ENCODE measurements around the gene TANGO2. TPM values are rescaled to one million over a fixed set of nuclear protein-coding genes. Genes with fewer than 3 reads are reported as not detected.

Gene TANGO2, protein sequence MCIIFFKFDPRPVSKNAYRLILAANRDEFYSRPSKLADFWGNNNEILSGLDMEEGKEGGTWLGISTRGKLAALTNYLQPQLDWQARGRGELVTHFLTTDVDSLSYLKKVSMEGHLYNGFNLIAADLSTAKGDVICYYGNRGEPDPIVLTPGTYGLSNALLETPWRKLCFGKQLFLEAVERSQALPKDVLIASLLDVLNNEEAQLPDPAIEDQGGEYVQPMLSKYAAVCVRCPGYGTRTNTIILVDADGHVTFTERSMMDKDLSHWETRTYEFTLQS
- 14.8 TPM for polyA plus RNA-seq (2012; ENCODE audit: insufficient read depth, insufficient read length)

DNA sequence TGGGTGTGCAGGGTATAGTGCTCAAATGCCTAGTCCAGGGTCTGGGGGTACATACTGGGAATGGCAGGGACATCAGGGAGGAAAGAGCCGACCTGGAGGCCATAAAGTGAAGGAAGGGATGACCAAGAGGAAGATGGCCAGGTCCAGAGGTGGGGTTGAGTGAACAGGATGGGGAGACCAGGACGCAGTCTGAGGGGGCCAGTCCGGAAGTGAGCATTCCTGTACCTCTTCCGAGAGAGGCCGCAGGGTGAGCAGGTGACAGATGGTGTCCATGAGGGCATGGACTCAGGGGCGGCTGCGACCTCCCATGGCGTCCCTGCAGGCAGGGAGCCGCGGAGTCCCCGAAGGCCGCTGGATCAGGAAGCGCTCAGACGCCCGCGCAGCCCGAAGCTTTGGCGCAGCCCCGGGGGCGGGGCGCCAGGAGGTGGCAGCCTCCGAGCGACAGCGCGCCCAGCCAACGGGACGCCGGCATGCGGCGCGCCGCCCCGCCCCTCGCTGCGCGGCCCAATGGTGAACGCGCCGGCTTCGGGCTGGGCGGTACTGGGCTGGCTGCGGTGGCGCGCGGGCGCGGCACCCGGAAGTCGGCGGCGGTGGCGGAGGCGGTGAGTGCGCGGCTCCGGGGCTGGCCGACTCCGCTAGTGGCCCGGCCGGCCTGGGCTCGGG lies at the start of gene TANGO2:
Gene TANGO2 (plus strand): TSS at position 578 of the 663 bp plus-strand sequence. CDS start 15,689 bp downstream, outside the sequence.
- DNase-seq (ENCODE audit: low read depth, low spot score) = peak; percentile 83

DNA sequence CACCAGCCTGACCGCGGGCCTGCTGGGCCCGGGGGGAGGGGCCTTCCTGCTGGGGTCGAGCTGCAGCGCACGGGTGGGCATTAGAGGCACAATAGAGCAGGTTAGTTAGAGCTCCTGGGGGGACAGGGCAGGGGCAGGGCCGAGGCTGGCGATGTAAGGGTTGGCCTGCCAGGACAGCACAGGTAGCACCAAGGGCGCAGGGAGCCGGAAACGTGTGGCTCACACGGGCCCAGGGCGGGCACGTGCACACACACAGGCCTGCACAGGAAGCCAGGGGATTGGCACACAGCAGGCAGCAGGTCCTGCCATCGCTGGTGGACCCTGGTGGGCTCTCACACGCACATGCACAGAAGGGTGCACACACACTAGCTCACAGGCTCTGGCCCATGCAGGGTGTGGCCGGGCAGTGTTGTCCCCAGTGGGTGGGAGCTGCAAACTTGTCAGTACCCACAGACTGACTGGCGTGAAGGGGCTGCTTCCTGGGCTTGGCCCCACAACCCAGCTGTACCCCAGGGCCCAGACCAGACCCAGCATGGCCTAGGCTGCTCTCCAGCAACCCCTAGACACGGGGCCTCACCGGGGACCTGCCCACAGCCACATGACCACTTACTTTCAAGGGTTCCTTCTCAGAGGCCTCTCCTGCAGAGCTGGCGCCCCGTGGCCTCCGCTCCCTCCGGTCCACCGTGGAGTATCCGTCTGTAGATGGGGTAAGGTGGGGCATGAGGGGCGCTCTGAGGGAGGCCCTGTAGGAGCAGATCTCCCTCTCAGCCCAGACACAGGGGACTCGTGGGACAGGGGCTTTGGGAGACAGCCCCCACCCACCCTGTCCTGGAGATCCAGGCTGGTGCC lies 49.4 kb upstream of the TANGO2 start:
- no peak for DNase-seq (ENCODE audit: low read depth, low spot score)
- H3K4me3 ChIP-seq (ENCODE audit: low read length) = no peak overlapping the region

More for the DNA sequence above, at the start of gene TANGO2:
- H3K4me3 ChIP-seq (ENCODE audit: low read length) = peak within 1 kb of the TSS; percentile 91

DNA sequence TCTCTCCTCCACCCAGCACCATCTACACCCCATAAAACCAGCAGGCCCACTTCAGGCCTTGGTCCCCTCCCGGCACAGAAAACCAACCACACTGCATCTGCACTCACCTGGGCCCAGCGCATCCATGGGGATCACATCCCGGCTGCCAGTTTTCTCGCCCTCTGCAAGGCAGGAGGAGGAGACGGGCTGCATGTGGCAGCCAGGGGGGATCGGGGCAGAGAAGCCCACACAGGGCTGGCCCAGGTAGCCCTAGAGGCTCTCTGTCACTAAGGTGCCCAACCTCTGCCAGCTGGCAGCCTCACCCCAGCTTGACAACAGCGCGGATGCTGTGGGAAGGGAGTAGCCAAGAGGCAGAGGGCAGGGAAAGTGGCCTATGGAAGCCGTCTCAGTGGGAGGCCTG lies 48.7 kb upstream of the TANGO2 start:
- no peak for DNase-seq (ENCODE audit: low read depth, low spot score)
- no peak overlapping the region for H3K4me3 ChIP-seq (ENCODE audit: low read length)

DNA sequence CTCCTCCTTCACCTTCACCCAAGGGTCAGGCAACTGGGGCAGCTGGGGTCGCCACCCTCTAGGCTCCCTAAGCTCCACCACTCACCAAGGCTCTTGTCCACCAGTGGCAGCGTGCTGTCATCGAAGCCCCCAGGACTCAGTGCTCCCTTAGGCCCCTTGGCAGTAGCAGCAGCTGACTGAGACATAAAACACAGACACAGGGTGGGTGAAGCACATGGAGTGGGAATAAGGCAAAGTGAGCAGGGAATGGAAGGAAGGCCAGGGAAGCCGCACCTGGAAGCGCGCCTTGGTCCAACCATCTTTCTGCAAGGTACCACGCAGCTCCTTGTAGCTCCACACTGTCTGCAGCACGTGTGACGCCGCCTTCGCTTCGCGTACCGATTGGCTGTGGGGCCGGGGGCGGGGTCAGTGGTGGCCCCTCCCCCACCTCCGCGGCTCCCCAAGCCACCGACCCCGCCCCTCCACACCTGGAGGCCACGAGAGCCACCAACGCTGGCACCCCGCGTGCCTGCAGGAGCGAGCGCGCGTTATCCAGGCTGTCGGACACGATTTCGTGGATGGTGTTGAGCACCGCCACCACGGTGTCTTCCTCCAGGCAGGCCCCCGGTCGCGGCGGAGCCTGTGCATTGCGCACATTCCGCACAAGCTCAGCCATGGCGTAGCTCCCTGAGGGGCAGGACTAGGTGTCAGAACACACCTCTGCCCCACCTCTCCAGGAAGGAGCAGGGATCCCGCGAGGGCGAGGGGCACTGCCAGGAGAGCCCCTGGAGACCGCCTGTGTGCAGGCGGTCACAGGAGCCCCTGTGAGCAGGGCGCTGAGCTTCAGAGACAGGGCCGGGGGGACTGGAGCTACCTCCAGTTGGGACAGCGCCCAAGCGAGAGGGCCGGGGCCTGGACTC lies 48.0 kb upstream of the TANGO2 start:
- DNase-seq (ENCODE audit: low read depth, low spot score) = no peak
- no peak overlapping the region for H3K4me3 ChIP-seq (ENCODE audit: low read length)

DNA sequence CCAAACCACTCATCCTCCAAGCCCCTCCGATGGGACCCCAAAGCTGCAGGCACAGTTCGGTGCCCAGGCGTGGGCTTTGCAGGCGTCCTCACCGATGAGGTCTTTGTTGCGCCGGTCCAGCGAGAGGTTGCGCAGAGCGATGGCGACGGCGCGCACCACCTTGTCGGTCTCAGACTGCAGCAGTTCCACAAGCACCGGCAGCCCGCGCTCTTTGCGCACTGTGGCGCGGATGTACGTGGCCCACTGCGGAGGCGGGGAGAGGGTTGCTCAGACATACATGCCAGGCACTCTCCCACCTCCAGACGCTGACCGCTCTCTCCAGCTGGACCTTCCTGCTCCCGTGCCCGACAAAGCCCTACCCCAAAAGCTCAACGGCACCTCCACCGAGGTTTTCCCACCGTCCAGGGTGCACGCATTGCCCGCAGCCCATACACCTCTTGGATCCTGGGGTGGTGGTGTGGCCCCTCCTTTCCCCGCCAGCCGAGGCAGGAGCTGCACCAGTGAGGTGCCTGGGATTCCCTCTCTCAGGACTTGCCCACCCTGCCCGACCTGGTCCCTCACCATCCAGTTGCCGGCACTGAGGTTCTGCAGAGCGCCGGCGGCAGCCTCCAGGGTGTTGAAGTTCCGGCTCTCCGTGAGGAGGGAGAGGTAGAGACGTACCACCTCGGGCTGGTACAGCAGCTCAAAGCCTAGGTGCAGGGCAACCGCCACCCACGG lies 47.2 kb upstream of the TANGO2 start:
- no peak for DNase-seq (ENCODE audit: low read depth, low spot score)
- no peak overlapping the region for H3K4me3 ChIP-seq (ENCODE audit: low read length)

DNA sequence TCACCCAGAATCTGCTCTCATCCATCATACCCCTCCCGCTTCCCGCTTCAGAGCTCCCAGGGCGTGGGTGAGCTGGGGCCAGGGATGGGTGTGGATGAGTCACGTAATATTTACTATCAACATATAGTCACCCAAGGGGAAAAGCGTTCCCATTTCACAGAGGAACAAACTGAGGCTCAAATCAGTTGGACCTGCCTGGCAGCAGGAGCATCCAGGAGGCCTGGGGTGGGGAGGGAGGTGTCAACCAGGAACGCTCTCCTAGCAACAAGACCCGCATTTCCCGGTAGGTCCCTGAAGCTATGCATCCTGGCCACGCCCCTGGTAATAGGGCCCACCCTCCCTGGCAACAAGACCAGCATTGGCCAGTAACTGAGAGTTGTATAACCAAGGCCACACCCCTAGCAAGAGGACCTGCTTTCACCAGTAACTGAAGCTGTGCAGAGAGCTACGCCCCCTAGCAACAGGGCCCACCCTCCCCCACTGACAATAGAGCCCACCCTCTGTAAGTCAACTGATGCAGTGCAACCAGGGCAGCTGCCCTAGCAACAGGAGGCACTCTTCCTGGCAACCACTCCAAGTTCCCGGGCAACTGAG lies 46.5 kb upstream of the TANGO2 start:
- no peak overlapping the region for H3K4me3 ChIP-seq (ENCODE audit: low read length)
- DNase-seq (ENCODE audit: low read depth, low spot score) = peak; percentile 94

DNA sequence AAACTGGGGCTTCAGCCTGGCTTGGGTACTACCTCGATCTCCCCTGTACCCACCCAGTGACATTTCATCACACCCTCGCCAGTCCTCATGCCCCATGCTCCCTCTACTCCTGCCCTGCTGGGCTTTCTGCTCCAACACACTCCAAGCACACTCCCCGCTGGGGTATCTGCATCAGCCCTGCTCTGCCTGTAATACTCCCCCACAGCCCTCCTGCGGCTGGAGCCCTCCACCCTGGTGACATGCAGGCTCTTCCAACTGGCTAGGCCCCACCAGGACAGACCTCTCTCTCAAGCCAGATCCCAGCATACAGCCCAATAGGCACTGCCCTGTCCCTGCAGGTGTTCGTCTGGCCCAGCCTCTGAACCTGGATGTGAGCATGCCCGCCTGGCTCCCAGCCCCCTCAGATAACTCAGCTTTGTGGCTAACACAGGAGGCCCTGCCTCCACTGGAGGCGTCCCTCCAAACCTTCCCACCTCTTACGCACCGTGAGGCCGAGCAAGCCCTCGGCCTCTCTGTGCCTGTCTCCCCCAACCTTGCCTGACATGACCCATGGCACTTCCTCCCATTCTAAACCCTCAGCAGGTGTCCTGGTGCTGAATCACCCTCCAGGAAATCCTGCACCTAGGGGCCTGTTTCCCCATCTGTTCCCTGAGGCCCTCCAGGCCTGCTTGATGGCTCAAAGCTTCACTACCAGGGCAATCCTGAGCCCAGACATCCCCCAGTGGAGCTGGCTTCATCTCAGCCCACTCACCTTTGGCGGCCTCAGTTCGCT lies 45.8 kb upstream of the TANGO2 start:
- H3K4me3 ChIP-seq (ENCODE audit: low read length) = no peak overlapping the region
- peak; percentile 36 for DNase-seq (ENCODE audit: low read depth, low spot score)

DNA sequence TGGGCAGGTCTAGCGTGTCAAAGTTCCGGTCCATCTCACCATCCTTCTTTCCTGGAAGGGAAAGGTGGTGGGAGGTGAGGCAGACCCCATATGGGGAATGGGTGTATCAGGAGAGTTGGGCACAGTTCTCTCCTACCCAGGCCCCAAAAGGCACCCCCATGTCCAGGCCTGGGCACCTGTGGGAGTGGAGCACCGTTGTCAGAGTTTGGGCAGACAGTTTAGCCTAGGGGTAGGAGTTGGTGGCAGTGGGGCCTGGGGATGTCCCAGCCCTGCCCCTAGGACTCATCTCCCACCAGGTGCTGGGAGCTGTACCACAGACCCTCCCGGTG lies 45.2 kb upstream of the TANGO2 start:
- no peak overlapping the region for H3K4me3 ChIP-seq (ENCODE audit: low read length)
- DNase-seq (ENCODE audit: low read depth, low spot score) = no peak

DNA sequence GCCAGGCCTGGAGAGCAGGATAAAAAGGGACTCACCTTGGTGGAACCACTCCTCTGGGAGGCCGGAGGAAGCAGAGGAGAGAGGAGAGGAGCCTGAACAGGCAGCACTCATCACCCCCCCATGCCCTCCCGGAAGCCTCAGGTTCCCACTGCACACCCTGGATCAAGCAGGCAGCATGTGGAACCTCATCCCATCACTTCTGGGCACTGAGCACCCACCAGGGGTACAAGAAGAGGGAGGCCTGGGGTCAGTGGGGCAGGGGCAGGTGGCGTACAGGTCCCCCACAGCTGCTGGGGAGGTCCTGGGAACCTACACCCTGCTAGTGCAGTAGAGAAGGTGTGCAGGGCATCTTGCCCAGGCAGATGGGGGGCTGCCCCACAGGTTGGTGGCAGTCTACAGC lies 44.2 kb upstream of the TANGO2 start:
- no peak for DNase-seq (ENCODE audit: low read depth, low spot score)
- no peak overlapping the region for H3K4me3 ChIP-seq (ENCODE audit: low read length)

DNA sequence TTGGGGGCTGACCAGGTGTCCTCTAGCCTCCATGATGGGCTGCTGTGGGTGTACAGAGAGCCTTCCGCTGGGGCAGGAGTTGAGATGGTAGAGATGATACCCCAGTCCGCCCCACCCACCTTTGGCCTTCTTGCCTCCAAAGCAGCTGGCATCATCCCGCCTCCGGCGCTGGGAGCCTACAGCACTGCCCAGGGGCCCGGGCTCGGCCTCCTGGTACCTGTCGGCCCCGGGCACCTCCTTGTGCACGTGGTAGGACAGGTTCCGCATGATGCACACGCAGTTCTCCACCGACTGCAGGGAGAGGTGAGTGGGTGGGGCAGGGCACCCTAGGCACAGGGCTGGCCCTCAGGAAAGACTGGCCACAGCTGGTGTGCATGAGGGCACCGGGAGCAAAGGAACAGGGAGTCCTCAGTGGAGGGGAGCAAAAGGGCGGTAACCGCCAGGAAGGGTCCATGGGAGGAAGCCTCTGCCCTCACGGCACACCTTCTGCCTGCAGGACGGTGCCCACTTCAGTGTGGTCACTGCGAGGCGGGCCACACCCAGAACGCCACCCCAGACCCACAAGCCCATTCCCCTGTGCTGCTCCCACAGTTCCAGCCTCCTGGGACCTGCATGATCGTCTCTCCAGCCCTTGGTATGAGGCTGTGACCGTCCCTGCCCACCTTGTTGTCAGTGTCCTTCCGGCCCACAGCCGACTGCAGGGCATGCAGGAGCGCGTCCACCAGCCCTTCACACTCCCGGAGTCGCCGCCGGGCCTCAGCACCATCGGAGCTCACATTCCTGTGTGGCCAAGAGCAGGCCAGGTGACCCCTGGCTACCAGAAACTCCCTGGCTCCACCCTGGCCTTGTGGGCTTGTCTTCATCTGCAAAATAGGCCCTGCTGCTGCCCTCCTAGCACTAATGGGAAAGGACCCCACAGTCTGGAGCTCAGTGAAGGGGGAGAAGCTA lies 43.3 kb upstream of the TANGO2 start:
- DNase-seq (ENCODE audit: low read depth, low spot score) = no peak
- H3K4me3 ChIP-seq (ENCODE audit: low read length) = no peak overlapping the region

DNA sequence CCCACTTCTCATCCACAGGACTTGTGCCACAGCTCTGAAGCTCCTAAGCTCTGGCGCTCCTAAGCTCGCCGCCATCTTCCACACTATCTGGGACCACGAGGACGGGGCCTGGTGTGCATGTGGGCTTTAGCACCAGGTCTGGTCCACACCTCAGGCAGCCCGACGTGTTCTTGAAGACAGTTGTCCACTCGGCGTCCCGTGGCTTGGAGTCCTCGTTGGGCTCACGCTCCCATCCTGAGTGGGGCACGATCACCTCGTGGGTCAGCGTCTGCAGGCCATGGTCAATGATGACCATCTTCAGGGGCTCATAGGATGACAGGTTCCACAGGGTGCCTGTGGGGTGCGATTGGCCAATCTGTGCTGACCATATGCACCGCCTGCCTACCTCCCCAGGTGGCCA lies 42.2 kb upstream of the TANGO2 start:
- DNase-seq (ENCODE audit: low read depth, low spot score) = no peak
- H3K4me3 ChIP-seq (ENCODE audit: low read length) = no peak overlapping the region

DNA sequence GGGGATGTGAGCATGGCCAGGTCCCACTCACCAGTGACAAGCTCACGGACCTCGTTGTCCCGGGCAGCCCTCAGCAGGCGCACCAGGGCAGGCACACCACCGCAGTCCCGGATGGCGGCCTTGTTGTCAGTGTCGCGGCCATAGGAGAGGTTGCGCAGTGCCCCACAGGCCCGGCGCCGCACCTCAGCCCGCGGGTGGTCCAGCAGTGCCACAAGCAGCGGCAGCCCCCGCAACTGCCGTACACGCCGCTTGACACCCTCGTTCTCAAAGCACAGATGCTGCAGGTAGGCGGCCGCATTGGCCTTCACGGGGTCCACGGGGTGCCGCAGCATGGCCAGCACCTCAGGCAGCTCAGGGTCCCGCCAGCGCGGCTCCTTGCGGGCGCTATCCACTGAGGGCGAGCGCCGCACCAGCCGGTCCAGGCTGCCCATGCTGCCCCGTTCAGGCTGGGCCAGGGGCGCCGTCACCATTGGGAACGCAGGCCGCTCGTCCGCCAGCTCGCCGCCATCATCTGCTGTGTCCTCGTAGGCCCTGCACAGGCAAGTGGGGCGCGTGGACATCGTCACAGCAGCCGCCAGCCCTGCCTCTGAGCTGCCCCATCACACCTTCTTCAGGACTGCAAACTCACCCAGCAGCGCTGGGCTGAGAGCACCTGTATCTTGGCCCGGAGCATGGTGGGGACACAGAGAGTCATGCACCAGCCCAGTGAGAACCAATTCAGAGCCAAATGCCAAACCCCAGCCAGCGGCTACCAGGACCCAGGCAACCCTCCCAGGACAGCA lies 41.0 kb upstream of the TANGO2 start:
- no peak for DNase-seq (ENCODE audit: low read depth, low spot score)
- H3K4me3 ChIP-seq (ENCODE audit: low read length) = no peak overlapping the region

DNA sequence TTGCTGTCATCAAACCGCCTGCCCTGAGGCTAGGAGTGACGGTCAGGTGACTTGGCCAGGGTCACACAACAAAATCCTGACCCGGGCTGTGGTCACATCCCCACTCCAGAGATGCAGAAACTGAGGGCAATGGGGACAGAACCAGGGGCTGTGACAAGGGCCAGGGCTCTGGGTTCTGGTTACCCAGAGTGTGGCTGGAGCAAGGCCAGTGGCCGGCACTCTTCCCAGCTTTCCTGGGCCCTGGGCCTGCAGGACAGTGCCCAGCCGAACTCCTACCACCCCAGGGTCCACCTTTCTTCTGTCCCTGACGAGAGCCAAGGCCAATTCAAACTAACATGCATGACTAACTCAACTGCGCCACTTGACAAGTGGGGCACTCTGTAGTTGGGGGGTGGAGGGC lies 40.1 kb upstream of the TANGO2 start:
- DNase-seq (ENCODE audit: low read depth, low spot score) = no peak
- no peak overlapping the region for H3K4me3 ChIP-seq (ENCODE audit: low read length)

DNA sequence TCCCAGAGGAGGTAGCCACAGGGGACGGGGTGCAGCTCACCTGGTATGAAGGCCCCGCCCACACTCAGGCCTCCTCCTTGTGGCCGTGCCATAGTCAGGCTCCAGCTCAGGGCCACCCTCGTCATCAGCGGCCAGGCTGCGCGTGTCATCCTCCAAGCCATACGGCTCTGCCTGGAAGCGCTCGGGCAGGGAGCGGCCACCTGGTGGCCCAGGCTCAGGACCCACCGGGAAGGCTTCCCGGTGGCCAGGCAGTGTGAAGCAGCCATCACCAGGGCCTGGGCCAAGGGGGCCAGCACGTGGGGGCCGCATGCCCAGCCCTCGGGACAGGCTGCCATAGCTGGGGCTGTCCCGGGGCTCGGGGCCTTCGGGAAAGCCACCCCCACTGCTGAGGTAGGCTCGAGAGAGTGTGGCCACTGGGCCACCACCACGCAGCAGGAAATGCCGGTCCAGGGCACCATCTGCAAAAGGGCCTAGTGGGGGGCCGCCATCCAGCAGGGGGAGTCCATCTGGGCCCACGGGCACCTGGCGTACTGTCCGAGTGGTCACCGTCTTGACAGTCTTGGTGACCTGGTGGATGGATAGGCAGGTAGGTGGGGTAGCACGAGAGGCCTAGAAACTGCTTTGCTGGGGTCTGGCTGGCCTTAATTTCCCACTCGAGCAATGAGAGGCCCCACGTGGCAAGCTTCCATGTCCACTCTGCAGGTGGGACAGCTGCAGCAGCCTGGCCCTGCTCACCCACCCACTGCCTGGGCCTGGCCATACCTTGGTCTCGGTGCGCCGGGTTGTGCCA lies 39.5 kb upstream of the TANGO2 start:
- no peak overlapping the region for H3K4me3 ChIP-seq (ENCODE audit: low read length)
- DNase-seq (ENCODE audit: low read depth, low spot score) = no peak
